Suprapubic skin (tissue), 4 donors: Measurements from ENCODE around the gene RAB18.

Source experiments
- POLR2A ChIP-seq, 2 donors: fragments of 450-650 bp; IDR thresholded peaks; one replicate each; pipeline ENCODE4 v1.6.1; 2017; ENCODE audit warnings: antibody characterized with exemption in 2 of 2, mild to moderate bottlenecking in 2 of 2, moderate library complexity in 2 of 2
- POLR2AphosphoS5 ChIP-seq, 3 donors: sonication (generic); formaldehyde crosslinking; IDR thresholded peaks; one replicate each; pipeline ENCODE4 v1.6.1; 2017; ENCODE audit warnings: antibody characterized with exemption in 3 of 3
- TF ChIP-seq, protein P1 (sequence below), 2 donors: fragments of 200-600 bp in 1 of 2; fragments of 450-650 bp in 1 of 2; sonication (generic) in 1 of 2; IDR thresholded peaks; one replicate each; pipeline ENCODE4 v1.5.1; 2016 to 2019; ENCODE audit warnings: antibody characterized with exemption in 2 of 2, mild to moderate bottlenecking in 1 of 2, moderate library complexity in 1 of 2

DNA sequence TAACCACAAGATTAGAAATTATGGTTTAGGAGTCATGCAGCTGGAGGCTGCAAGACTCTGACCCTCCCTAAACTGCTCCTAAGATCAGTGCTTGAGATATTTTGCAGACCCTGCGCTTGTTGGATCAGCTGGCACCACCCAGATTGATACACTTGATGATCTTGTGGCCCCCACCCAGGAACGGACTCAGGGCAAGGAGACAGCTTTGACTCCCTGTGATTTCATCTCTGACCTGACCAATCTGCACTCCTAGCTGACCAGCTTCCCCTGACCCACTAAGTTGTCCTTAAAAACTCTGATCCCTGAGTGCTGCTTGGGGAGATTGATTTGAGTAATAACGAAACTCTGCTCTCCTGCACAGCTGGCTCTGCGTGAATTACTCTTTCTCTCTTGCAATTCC is 8.0 kb upstream of the RAB18 start:
- TF ChIP-seq POLR2A (IDR thresholded peaks at IDR 0.05) = no peak
- TF ChIP-seq, protein P1, sequence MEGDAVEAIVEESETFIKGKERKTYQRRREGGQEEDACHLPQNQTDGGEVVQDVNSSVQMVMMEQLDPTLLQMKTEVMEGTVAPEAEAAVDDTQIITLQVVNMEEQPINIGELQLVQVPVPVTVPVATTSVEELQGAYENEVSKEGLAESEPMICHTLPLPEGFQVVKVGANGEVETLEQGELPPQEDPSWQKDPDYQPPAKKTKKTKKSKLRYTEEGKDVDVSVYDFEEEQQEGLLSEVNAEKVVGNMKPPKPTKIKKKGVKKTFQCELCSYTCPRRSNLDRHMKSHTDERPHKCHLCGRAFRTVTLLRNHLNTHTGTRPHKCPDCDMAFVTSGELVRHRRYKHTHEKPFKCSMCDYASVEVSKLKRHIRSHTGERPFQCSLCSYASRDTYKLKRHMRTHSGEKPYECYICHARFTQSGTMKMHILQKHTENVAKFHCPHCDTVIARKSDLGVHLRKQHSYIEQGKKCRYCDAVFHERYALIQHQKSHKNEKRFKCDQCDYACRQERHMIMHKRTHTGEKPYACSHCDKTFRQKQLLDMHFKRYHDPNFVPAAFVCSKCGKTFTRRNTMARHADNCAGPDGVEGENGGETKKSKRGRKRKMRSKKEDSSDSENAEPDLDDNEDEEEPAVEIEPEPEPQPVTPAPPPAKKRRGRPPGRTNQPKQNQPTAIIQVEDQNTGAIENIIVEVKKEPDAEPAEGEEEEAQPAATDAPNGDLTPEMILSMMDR (IDR thresholded peaks at IDR 0.05) = no peak
- no peak for TF ChIP-seq POLR2AphosphoS5 (IDR thresholded peaks at IDR 0.05)
